Transverse colon (tissue), 4 donors: Measurements from ENCODE around the gene HMHB1.

Experiments
- EP300 ChIP-seq: sonication (generic); formaldehyde crosslinking; IDR thresholded peaks from one replicate; pipeline ENCODE4 v1.6.1; 2017; ENCODE audit warnings: antibody characterized with exemption, low read depth
- POLR2A ChIP-seq: fragments of 450-650 bp; IDR thresholded peaks from one replicate; pipeline ENCODE4 v1.6.1; 2016; ENCODE audit warnings: antibody characterized with exemption, mild to moderate bottlenecking, moderate library complexity
- POLR2AphosphoS5 ChIP-seq, 3 donors: sonication (generic); formaldehyde crosslinking; IDR thresholded peaks; one replicate each; pipeline ENCODE4 v1.6.1; 2016; ENCODE audit warnings: antibody characterized with exemption in 3 of 3
- TF ChIP-seq, protein P1 (sequence below), 5 experiments: fragments of 200-600 bp in 3 of 5; fragments of 450-650 bp in 2 of 5; sonication (generic) in 3 of 5; IDR thresholded peaks; 1 replicate in 2 of 5; 2 replicates in 3 of 5; pipeline ENCODE4 v1.5.1; 2016 to 2017; ENCODE audit warnings: antibody characterized with exemption in 5 of 5, inconsistent platforms in 3 of 5, mild to moderate bottlenecking in 2 of 5, moderate library complexity in 1 of 5

DNA sequence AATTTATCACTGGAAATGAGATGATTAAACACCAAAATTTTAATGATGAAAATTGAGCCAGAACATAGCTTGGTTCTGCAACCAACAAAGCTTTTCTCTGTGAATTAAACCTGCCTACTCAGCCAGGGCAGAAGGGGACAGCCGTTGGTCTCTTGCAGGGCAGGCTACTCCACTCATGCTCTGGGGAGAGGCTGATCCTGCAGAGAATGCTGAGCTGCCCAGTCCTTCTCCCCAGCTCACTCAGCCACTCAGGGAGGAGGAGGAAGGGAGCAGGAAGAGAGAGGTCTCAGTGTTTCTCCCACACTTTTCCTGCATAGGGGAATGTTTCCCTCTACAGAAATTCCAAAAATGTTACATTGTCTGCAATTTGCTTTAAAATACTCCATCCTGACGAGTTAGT, 40.4 kb upstream of the HMHB1 start:
- TF ChIP-seq, protein P1, sequence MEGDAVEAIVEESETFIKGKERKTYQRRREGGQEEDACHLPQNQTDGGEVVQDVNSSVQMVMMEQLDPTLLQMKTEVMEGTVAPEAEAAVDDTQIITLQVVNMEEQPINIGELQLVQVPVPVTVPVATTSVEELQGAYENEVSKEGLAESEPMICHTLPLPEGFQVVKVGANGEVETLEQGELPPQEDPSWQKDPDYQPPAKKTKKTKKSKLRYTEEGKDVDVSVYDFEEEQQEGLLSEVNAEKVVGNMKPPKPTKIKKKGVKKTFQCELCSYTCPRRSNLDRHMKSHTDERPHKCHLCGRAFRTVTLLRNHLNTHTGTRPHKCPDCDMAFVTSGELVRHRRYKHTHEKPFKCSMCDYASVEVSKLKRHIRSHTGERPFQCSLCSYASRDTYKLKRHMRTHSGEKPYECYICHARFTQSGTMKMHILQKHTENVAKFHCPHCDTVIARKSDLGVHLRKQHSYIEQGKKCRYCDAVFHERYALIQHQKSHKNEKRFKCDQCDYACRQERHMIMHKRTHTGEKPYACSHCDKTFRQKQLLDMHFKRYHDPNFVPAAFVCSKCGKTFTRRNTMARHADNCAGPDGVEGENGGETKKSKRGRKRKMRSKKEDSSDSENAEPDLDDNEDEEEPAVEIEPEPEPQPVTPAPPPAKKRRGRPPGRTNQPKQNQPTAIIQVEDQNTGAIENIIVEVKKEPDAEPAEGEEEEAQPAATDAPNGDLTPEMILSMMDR (IDR thresholded peaks at IDR 0.05) = no peak
- no peak for TF ChIP-seq POLR2A
- no peak for TF ChIP-seq EP300
- no peak for TF ChIP-seq POLR2AphosphoS5 (IDR thresholded peaks at IDR 0.05)
